22Rv1 (cell line): ENCODE results near the gene OR1K1.

ENCODE experiments used
- CTCF ChIP-seq: fragments of 450-650 bp; IDR thresholded peaks from 2 replicates; pipeline ENCODE4 v1.5.1; 2017; ENCODE audit warnings: mild to moderate bottlenecking
- ZFX ChIP-seq: fragments of 450-650 bp; IDR thresholded peaks from 2 replicates; pipeline ENCODE4 v1.6.1; 2017; ENCODE audit warnings: antibody characterized with exemption, borderline replicate concordance

GRCh38 chr9:122780026-122780425, 19.9 kb upstream of the OR1K1 start:
- TF ChIP-seq CTCF (no peak), ZFX (no peak)
